RWPE1 (cell line): ENCODE measurements around the gene FAHD1.

ENCODE experiments used
- CTCF ChIA-PET: fragments of 350-600 bp; sonication (Branson Sonifier 250); formaldehyde crosslinking; extraction: SDS; loops from one replicate; lab custom pipeline; 2021; lab: Yijun Ruan, JAX
- POLR2A ChIA-PET: fragments of 400-600 bp; formaldehyde crosslinking; extraction: SDS; loops from one replicate; lab custom pipeline; 2020; ENCODE audit warnings: antibody characterized with exemption; ENCODE audit not compliant: low non-redundant PET; lab: Yijun Ruan, JAX
- DNase-seq: peaks from one replicate; pipeline ENCODE4 v3.0.0; 2012; ENCODE audit warnings: low spot score
- H3K27ac ChIP-seq: fragments of 450-650 bp; 2 replicates; pipeline ENCODE4 v1.5.1; 2017
- TF ChIP-seq, protein P1 (sequence below): fragments of 450-650 bp; conservative IDR thresholded peaks from 2 replicates; pipeline ENCODE4 v1.5.1; 2017; ENCODE audit warnings: low read depth, mild to moderate bottlenecking

The FAHD1 gene

DNA sequence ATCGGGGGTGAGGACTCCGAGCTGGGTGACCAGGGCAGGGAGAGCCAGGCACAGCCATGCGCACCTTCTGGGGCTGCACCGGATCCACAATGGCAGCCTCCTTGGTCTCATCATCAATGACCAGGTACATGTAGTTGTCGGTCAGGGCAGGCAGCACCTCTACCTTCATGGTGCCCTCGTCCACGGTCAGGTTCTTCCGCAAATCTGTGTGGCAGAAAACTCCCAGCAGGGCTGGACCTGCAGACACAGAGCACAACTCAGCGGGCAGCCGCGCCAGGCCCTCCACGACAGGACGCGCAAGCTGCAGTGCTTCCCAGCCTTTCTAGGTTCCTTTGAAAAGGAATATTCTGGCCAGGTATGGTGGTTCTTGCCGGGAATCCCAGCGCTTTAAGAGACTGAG, 4.2 kb upstream of the FAHD1 start:
- ChIA-PET CTCF (interaction anchor here (0.8 kb wide), 1 partner anchor 40 kb away, joined by 3 read pairs; the partner anchor contains the start of genes NUBP2 and SPSB3), POLR2A (no interaction called here)
- no peak for DNase-seq

DNA sequence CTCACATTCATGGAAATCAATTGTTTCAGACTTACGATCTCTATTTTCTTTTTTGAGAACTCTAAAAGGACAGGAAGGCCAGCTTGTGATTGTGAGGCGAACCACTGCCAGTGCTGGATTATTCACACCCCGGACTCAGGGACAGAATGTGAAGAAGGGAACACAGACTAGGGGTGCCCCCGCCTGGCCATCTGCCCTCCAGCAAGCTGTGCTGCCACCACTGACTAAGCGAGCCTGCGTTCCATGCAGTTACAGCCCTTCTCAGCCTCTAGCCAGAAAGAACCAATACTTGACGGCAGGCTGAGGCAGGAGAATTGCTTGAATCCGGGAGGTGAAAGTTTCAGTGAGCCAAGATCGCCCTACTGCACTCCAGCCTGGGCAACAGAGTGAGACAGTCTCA, 3.2 kb upstream of the FAHD1 start:
- peak overlapping the region; percentile 42 for H3K27ac ChIP-seq
- TF ChIP-seq, protein P1, sequence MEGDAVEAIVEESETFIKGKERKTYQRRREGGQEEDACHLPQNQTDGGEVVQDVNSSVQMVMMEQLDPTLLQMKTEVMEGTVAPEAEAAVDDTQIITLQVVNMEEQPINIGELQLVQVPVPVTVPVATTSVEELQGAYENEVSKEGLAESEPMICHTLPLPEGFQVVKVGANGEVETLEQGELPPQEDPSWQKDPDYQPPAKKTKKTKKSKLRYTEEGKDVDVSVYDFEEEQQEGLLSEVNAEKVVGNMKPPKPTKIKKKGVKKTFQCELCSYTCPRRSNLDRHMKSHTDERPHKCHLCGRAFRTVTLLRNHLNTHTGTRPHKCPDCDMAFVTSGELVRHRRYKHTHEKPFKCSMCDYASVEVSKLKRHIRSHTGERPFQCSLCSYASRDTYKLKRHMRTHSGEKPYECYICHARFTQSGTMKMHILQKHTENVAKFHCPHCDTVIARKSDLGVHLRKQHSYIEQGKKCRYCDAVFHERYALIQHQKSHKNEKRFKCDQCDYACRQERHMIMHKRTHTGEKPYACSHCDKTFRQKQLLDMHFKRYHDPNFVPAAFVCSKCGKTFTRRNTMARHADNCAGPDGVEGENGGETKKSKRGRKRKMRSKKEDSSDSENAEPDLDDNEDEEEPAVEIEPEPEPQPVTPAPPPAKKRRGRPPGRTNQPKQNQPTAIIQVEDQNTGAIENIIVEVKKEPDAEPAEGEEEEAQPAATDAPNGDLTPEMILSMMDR, result peak; percentile 52
- DNase-seq, result peak; percentile 68
- POLR2A ChIA-PET, result interaction anchor here (0.7 to 1.1 kb wide), 2 partner anchors 41 to 51 kb away, joined by 4 read pairs; partner anchors contain the start of genes NUBP2 and SPSB3
- CTCF ChIA-PET, result interaction anchor here (0.6 to 1.1 kb wide), 7 partner anchors 35 to 916 kb away, joined by 3 to 7 read pairs (median 3); partner anchors contain the start of genes NUBP2 and SPSB3

More for the DNA sequence above, 4.2 kb upstream of the FAHD1 start:
- no peak overlapping the region; the same call in 1 of the 2 replicates for H3K27ac ChIP-seq
- TF ChIP-seq, protein P1, result no peak

DNA sequence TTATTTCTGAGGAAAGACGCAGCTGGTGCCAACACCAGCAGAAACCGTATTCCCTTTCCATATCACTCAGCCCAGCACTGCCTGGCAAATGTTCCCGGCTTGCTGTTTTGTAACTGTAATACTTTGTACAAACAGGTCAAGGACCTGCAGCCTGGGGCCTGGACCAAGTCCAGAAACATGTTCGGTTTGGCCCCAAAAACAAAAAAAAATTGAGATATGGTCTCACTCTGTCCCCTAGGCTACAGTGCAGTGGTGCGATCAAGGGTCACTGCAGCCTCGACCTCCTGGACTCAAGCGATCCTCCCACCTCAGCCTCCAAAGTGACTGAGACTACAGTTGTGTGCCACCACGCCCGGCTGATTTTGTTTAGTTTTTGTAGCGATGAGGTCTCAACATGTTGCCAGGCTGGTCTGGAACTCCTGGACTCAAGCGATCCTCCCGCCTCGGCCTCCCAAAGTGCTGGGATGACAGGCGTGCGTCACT, 1.6 kb upstream of the FAHD1 start:
- CTCF ChIA-PET, result no interaction called here

DNA sequence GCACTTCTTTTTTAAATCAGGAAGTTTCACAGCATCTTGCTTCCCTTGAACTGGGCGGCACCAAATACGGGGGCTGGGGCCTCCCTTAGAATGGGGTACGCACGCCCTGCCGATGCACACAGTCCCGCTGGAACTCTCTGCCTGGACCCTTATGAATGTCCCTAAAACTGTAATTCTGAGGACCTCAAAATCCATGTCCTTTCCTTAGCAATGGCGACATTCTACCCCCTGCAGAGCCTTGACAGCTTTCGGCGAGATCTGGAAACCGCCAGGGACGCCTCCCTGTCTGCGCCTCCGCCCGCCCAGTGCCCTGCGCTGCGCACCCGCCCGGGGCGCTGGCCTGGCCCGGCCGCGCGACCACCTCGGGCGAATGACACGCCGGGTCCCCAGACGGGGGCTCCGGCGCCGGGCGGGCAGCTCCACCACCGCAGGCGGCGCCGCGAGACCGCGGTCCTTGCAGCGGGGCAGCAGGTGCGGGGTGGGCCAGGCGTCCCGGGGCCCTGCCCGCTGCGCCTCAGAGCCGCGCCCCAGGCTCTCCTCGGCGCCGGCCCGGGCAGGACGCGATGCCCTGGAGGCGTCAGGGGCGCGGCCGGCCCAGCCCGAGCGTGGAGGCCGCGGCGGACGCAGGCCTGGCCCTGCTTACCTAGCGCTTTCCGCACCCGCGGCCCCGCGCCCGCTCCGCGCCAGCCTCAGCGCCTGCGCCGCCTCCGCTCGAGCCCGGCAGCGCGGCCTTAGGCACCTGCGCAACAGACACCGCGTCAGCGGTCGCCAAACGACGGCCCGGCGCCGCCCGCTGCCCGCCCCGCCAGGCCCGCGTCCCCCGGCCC, 929 bp upstream of the FAHD1 start:
- ChIA-PET POLR2A (interaction anchor here (0.6 to 2.5 kb wide), 2 partner anchors 43 to 130 kb away, joined by 3 to 7 read pairs; partner anchors contain the start of genes NUBP2 and SPSB3), CTCF (interaction anchor here (0.5 kb wide), 1 partner anchor 137 kb away, joined by 4 read pairs; no protein-coding TSS in a partner anchor)
- TF ChIP-seq, protein P1, result no peak
- H3K27ac ChIP-seq, result peak overlapping the region; percentile 87
- DNase-seq, result no peak

More for the DNA sequence above, 1.6 kb upstream of the FAHD1 start:
- TF ChIP-seq, protein P1, result no peak
- H3K27ac ChIP-seq, result peak overlapping the region; percentile 87
- DNase-seq, result no peak
- POLR2A ChIA-PET, result interaction anchor here (2.5 kb wide), 1 partner anchor 42 kb away, joined by 7 read pairs; the partner anchor contains the start of genes NUBP2 and SPSB3

DNA sequence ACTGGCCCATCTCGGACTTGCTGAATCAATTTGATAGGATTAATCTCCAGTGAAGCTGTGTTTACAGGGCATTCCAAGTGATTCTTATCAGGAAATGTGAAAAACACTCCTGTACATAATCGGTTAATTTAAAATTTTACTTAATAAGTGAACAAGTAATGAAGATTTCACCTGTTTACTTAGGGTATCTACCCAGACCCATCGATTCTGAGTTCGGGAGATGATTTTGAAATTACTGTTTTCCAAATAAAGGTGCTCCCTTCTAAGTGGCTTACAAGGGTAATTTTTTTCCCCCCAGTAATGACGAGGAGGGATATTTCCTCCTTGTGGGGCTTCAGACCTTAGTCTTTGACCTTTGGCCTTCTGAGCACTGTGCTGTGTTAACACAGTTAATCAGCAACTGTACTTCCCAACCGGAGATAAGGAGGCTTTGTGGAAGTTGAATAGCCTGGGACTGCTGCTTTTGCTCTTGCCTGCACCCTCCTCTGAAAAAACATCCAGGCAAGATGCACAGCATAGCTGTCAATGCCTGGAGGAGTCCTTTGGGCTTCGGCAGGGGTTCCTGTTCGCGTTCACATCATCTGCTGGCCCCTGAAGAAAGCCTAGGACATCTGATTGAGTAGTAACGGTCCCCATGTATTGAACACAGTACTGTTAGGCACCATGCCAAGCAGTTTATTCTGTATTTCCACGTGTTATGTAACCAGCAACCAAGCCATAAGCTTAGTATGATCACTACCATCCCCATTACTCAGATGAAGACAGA, 1.8 kb downstream of the FAHD1 start:
- POLR2A ChIA-PET, result no interaction called here
- DNase-seq, result no peak
- H3K27ac ChIP-seq, result no peak overlapping the region

More for the DNA sequence above, 1.8 kb downstream of the FAHD1 start:
- TF ChIP-seq, protein P1, result no peak
- CTCF ChIA-PET, result interaction anchor here (0.6 to 0.7 kb wide), 5 partner anchors 13 to 656 kb away, joined by 3 to 4 read pairs (median 3); no protein-coding TSS in a partner anchor
